Measurements from ENCODE around the gene TKTL1. TPM values are rescaled to one million over a fixed set of nuclear protein-coding genes. Genes with fewer than 3 reads are reported as not detected.
"Not testable (repeated sequence)": the region's sequence is repeated elsewhere in the genome, so short reads cannot be mapped to it uniquely, and the experiment has no call there.

TKTL1 gene
- total RNA-seq, 6 donors from 2014 or later: 0.20 to 1.2 (median 0.24) TPM; not detected in 3

DNA sequence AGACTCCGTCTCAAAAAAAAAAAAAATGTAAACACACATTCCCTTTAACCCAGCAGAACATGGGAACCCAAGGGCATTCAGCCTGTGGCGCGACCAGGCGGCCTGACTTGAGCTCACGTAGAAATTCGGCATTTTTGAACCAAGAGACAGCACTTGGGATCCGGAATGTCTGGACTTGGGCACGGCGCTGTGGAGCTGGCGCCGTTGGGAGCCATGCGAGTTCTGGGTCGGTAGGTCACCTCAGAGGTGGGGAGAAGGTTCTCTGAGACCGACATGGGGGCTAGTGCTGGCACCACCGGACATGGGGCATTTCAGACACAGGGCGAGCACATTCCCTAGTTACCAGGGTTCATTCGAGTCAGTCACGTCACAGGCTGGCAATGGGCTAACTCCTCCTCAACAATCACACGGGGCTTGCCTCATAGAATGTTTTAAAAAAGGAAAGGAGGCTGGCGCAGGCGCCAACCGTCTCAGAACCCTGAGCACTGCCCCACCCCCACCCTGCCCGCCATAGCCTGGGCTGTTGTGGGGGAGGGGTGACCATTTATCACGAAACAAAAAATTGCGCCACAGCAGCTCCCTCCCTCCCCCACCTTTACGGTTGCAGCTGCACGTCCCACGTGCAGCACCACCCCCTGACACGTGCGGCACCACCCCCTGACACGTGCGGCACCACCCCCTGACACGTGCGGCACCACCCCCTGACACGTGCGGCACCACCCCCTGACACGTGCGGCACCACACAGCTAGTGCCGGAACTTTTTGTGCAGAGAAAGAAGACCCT lies 612 bp upstream of the TKTL1 start, which contains the start of gene TEX28:
TEX28 (minus strand) TSS at position 334 of the 784 bp plus-strand sequence. CDS start 3,007 bp downstream, outside the sequence.
- WGBS, 2 donors: 90 to 96% methylated on average over 10 to 31 of the region's 39 CpGs

DNA sequence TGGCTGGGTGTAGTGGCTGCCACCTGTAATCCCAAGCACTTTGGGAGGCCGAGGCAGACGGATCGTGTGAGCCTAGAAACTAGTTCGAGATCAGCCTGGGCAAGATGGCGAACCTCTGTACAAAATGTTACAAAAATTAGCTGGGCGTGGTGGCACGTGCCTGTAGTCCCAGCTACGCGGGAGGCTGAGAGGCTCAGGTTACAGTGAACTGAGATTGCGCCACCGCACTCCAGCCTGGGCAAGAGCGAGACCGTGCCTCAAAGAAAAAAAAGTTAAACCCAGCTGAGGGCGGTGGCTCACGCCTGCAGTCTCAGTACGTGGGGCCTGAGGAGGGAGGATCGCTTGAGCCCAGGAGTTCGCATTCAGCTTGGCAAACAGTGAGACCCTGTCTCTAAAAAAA lies 1.1 kb downstream of the TKTL1 start:
- ATAC-seq (ENCODE audit: low FRiP score in 2 of 2): no peak
- 84% methylated on average over 17 to 18 of the region's 18 CpGs for WGBS, 2 donors

More for the DNA sequence above, 612 bp upstream of the TKTL1 start, which contains the start of gene TEX28:
- Histone ChIP-seq H3K36me3 (no peaks in the 10 kb centered on the region), H3K27ac (no peak within 1 kb of the TSS), H3K27me3 (no peaks in the 10 kb centered on the region), H3K4me1 (no peaks in the 10 kb centered on the region), H3K9me3 (peaks cover 0 to 4% (median 0%) of the 10 kb centered on the region in 4 donors), H3K4me3 (no peak within 1 kb of the TSS)
- TF ChIP-seq, protein P1, sequence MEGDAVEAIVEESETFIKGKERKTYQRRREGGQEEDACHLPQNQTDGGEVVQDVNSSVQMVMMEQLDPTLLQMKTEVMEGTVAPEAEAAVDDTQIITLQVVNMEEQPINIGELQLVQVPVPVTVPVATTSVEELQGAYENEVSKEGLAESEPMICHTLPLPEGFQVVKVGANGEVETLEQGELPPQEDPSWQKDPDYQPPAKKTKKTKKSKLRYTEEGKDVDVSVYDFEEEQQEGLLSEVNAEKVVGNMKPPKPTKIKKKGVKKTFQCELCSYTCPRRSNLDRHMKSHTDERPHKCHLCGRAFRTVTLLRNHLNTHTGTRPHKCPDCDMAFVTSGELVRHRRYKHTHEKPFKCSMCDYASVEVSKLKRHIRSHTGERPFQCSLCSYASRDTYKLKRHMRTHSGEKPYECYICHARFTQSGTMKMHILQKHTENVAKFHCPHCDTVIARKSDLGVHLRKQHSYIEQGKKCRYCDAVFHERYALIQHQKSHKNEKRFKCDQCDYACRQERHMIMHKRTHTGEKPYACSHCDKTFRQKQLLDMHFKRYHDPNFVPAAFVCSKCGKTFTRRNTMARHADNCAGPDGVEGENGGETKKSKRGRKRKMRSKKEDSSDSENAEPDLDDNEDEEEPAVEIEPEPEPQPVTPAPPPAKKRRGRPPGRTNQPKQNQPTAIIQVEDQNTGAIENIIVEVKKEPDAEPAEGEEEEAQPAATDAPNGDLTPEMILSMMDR (IDR thresholded peaks at IDR 0.05): no peak
- TF ChIP-seq POLR2A (IDR thresholded peaks at IDR 0.05): no peak
- no peak for TF ChIP-seq EP300 (IDR thresholded peaks at IDR 0.05)
- no peak for TF ChIP-seq POLR2AphosphoS5 (IDR thresholded peaks at IDR 0.05)
- DNase-seq (no peak), ATAC-seq (ENCODE audit: low FRiP score in 2 of 2) (peak in 1 of 2 donors; percentile 51)

GRCh38 chrX:154298312-154298711 lies 2.7 kb downstream of the TKTL1 start:
- no peaks in the 10 kb centered on the region for H3K27me3 ChIP-seq
- H3K9me3 ChIP-seq: peaks cover 0 to 4% (median 0%) of the 10 kb centered on the region in 4 donors
- no peak for ATAC-seq (ENCODE audit: low FRiP score in 2 of 2)
- peak in 1 of 2 donors; percentile 31 for DNase-seq
- 62 to 82% methylated on average over 5 to 7 of the region's 7 CpGs for WGBS, 2 donors
- TF ChIP-seq POLR2AphosphoS5 (IDR thresholded peaks at IDR 0.05) (no peak), EP300 (IDR thresholded peaks at IDR 0.05) (no peak), POLR2A (IDR thresholded peaks at IDR 0.05) (no peak)
- TF ChIP-seq, protein P1 (IDR thresholded peaks at IDR 0.05): no peak
- no peak overlapping the region for H3K4me3 ChIP-seq
- no peaks in the 10 kb centered on the region for H3K4me1 ChIP-seq
- no peak overlapping the region for H3K27ac ChIP-seq
- no peaks in the 10 kb centered on the region for H3K36me3 ChIP-seq

More for the DNA sequence above, 1.1 kb downstream of the TKTL1 start:
- no peak overlapping the region for H3K4me3 ChIP-seq
- no peaks in the 10 kb centered on the region for H3K27me3 ChIP-seq
- no peak for TF ChIP-seq POLR2A (IDR thresholded peaks at IDR 0.05)
- DNase-seq: no peak
- H3K4me1 ChIP-seq: no peaks in the 10 kb centered on the region
- H3K36me3 ChIP-seq: no peaks in the 10 kb centered on the region
- H3K9me3 ChIP-seq: peaks cover 0 to 4% (median 0%) of the 10 kb centered on the region in 4 donors
- no peak overlapping the region for H3K27ac ChIP-seq

- TF ChIP-seq EP300 (IDR thresholded peaks at IDR 0.05) (no peak), POLR2A (IDR thresholded peaks at IDR 0.05) (no peak), POLR2AphosphoS5 (IDR thresholded peaks at IDR 0.05) (no peak)
- TF ChIP-seq, protein P1 (IDR thresholded peaks at IDR 0.05): no peak
- Histone ChIP-seq H3K27me3 (no peaks in the 10 kb centered on the region), H3K9me3 (no peaks in the 10 kb centered on the region), H3K36me3 (no peaks in the 10 kb centered on the region), H3K4me3 (no peak overlapping the region), H3K27ac (peak overlapping the region in 1 of 4 donors; percentile 20), H3K4me1 (no peaks in the 10 kb centered on the region)
- WGBS, 2 donors: 79 to 93% methylated on average over 4 to 8 of the region's 8 CpGs
- DNase-seq (peak in 1 of 2 donors; percentile 47), ATAC-seq (ENCODE audit: low FRiP score in 2 of 2) (no peak)
These were observed 5.2 kb downstream of the TKTL1 start for GRCh38 chrX:154300816-154301215.

- 76 to 94% methylated on average over 6 to 7 of the region's 7 CpGs for WGBS, 2 donors
- H3K4me3 ChIP-seq; H3K36me3 ChIP-seq; ATAC-seq (ENCODE audit: low FRiP score in 2 of 2); H3K27ac ChIP-seq; H3K9me3 ChIP-seq; H3K27me3 ChIP-seq; H3K4me1 ChIP-seq; DNase-seq: not testable (repeated sequence)
These were observed 7.4 kb downstream of the TKTL1 start for GRCh38 chrX:154302998-154303397.
